NB4 (cell line): ENCODE measurements around the gene FBXO31.
A peak's percentile ranks its signal among the peaks of the same experiment; 100 is the strongest.

Source experiments
- DNase-seq: peaks from one replicate; pipeline ENCODE4 v3.0.0; 2010; ENCODE audit warnings: low read depth
- H3K4me3 ChIP-seq: one replicate; pipeline ENCODE4 v1.5.1; 2011; ENCODE audit warnings: mild to moderate bottlenecking, low read depth, low read length, moderate library complexity
- MYC ChIP-seq: IDR thresholded peaks from 2 replicates; pipeline ENCODE4 v1.6.1; 2011; ENCODE audit warnings: low read depth, low read length
- POLR2A ChIP-seq: IDR thresholded peaks from 2 replicates; pipeline ENCODE4 v1.6.1; 2011; ENCODE audit warnings: mild to moderate bottlenecking; ENCODE audit not compliant: insufficient read length; ENCODE audit errors: extremely low read depth
- TF ChIP-seq, protein P1 (sequence below): IDR thresholded peaks from one replicate; pipeline ENCODE4 v1.5.1; 2012; ENCODE audit warnings: low read depth, low read length
- TF ChIP-seq, protein P2 (sequence below): IDR thresholded peaks from 2 replicates; pipeline ENCODE4 v1.6.1; 2011; ENCODE audit warnings: low read depth, low read length

FBXO31 gene

DNA sequence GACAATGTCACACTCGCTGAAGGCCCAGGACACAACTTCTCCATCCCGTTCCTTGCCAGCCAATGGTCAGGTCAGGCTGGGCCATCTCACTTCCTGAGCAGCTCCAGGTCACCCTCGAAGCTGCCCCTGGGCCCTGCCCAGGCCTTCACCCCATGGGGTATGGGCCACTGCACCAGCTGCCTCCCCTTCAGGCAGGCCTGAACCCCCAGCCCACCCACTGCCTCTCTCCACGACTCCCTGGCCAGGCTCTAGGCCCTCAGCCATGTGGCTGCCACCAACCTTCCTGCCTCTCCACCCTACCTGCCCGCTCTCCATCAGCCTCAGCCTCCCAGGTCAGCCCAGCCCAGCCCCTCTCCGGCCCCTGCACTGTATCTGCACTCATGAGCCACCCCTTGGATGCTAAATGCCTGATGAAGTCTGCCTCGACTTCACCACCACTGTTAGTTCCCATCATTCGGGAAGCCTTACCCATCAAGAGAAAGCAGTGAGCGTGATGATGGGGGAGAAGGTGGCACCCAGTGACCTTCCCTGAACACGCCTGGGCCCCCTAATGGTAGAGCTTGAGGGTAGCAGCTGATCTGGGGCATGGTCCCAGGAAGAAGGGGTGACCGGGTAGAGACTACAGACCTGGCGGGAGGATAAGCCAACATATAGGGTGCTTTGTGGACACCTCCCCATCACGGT lies 35.5 kb downstream of the FBXO31 start:
- DNase-seq: no peak
- no peak overlapping the region for H3K4me3 ChIP-seq
- TF ChIP-seq, protein P1, sequence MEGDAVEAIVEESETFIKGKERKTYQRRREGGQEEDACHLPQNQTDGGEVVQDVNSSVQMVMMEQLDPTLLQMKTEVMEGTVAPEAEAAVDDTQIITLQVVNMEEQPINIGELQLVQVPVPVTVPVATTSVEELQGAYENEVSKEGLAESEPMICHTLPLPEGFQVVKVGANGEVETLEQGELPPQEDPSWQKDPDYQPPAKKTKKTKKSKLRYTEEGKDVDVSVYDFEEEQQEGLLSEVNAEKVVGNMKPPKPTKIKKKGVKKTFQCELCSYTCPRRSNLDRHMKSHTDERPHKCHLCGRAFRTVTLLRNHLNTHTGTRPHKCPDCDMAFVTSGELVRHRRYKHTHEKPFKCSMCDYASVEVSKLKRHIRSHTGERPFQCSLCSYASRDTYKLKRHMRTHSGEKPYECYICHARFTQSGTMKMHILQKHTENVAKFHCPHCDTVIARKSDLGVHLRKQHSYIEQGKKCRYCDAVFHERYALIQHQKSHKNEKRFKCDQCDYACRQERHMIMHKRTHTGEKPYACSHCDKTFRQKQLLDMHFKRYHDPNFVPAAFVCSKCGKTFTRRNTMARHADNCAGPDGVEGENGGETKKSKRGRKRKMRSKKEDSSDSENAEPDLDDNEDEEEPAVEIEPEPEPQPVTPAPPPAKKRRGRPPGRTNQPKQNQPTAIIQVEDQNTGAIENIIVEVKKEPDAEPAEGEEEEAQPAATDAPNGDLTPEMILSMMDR: peak; percentile 25
- TF ChIP-seq, protein P2, sequence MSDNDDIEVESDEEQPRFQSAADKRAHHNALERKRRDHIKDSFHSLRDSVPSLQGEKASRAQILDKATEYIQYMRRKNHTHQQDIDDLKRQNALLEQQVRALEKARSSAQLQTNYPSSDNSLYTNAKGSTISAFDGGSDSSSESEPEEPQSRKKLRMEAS: no peak

DNA sequence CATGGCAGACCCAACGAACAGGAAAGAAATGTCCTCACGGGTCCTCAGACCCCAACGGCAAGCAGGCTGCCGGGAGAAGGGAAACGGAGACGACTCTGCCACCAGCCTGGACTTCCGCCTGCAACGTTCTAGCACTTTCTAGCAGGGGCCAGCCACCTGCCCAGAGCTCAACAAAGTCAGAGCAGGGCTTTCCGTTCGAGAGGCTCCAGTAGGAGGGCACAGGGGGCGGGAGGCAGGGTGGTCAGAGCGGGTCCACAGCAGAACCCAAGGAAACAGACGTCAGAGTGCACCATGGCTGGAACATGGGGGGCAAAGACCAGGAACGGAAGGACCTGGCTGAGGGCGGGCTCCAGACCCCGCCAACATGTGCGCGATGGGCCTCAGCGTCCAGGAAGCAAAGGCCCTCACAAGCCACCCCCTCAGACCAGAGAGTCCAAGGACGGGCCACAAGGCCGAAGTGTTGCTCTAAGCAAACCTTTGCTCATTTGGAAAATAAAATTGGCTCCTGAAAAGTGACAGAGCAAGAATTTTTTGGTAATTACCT lies 37.0 kb downstream of the FBXO31 start:
- no peak overlapping the region for H3K4me3 ChIP-seq
- TF ChIP-seq, protein P2: no peak
- TF ChIP-seq MYC: no peak
- DNase-seq: no peak

DNA sequence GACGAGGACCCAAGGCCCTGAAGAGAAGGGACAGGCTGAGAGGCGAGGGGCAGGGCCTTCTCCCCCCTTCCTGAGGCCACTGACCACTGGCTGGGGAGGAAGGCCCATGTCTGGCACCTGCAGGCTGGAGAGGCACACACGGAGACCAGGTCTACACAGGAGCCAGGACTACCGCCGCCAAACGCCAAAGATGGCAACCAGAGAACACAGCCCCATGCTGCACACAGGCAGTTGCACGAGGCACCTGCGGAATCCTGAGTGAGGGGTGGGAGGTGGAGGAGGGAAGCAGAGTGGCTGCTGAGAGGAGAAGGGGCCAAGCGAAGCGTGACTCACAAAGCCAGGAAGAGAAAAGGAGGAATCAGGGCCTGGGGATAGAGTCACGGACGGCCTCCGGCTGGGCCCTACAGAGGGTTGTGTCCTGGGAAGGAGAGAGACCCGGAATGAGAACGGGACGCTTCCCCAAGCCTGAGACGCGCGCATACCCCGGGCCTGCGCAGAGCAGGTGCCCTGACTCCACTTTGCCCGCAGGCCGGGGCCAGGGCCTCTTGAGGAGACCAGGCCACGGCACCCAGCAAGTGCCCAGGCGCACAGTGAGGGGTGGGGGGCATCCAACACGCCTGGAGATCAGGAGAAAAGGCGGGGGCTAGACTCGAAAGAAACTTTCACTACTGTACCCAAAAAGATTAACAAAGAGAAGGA lies 37.7 kb downstream of the FBXO31 start:
- TF ChIP-seq, protein P2: no peak
- TF ChIP-seq POLR2A (no peak), MYC (no peak)
- TF ChIP-seq, protein P1: no peak
- H3K4me3 ChIP-seq: no peak overlapping the region
- no peak for DNase-seq

DNA sequence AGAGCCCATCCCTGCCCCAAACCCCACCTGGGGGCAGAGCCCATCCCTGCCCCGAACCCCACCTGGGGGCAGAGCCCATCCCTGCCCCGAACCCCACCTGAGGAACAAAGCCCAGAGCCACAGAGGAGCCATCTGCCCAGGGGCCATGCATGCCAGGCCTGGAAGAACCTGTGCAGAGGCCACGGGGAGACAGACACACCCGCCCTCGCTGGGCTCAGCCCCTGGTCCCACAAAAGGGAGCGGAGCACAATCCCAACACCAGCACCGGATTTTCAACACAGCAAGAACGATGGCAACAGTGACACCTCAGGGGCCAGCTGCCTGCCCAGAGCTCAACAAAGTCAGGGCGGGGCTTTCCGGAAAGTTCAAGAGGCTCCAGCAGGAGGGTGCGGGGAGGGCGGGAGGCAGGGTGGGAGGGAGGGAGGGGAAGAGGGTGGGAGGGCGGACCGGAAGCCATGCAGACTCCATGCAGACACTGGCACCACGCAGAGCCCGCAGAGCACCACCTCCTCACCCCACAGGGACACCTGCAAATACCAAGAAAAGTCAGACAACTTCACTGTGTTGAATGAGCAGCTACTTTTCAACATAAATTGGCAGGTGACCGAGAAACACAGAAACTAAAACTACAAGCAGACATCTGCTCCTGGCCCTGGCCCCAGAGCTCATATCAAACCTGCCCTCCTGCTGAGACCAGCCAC lies 38.5 kb downstream of the FBXO31 start:
- TF ChIP-seq MYC (no peak), POLR2A (no peak)
- TF ChIP-seq, protein P2: no peak
- TF ChIP-seq, protein P1: no peak
- no peak overlapping the region for H3K4me3 ChIP-seq
- DNase-seq: no peak

DNA sequence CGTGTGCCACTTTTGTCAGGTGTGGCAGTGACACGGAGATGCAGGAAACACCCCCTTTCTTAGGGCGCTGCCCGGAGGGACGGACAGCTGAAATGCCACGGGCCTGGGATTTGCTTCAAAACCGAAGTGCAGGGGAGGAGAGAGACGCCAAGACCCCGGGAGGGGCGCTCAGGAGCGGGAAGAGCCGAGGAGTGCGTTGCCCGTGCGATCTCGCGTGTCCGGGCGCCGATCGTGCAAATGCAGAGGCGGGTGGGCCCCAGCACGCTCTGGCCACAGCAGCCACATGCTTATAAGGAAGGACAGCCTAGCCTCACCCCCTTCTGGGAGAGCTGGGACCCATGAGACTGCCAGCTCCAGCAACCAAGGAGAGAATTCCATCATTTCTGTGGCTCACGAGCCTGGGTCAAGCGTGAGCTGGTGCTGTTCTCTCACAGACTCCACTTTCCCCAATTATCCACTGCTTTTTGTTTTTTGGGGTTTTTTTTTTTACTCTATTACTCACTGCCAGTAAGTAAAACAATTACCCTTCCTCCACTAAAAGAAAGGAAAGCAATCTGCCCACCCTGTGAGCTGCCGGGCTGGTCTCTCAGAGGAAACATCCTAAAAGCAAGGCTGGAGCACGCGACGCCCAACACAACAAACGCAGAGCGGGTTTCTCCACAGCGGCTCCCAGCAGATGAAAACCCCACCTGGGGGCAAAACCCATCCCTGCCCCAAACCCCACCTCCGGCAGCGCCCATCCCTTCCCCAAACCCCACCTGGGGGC lies 39.2 kb downstream of the FBXO31 start:
- H3K4me3 ChIP-seq: no peak overlapping the region
- TF ChIP-seq POLR2A (no peak), MYC (no peak)
- TF ChIP-seq, protein P1: no peak
- TF ChIP-seq, protein P2: no peak
- no peak for DNase-seq

DNA sequence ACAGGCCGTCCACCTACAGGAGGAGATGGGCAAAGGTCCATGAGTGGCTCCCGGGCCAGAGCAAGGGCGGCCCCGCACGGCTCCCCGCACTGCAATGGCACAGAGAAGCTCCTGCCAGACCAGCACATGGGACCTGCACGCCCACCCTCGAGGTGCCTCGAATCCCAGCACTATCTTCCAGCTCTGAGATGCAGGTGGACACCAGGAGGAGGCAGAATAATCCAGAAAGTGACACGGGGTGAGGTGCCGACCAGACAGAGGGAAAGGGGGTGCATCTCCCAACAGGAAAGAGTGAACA lies 39.9 kb downstream of the FBXO31 start:
- no peak for DNase-seq
- TF ChIP-seq POLR2A: no peak
- TF ChIP-seq, protein P2: no peak
- no peak for TF ChIP-seq MYC
- TF ChIP-seq, protein P1: no peak
- no peak overlapping the region for H3K4me3 ChIP-seq
